Common myeloid progenitor, CD34-positive (primary cell): ENCODE results near the gene SUPT6H. TPM values are rescaled to one million over a fixed set of nuclear protein-coding genes. Genes with fewer than 3 reads are reported as not detected.

ENCODE experiments used
- CTCF ChIA-PET: fragments of 350-600 bp; sonication (Branson Sonifier 250); formaldehyde crosslinking; loops from one replicate; lab custom pipeline; 2021; ENCODE audit warnings: antibody characterized with exemption; lab: Charles Lee
- POLR2A ChIA-PET: fragments of 350-600 bp; sonication (Branson Sonifier 250); formaldehyde crosslinking; loops from one replicate; lab custom pipeline; 2021; ENCODE audit warnings: antibody characterized with exemption; lab: Charles Lee
- DNase-seq, 3 donors: peaks; one replicate each; pipeline versions ENCODE4 v3.0.0 to v3.0.0-alpha.2; 2013
- H3K27ac ChIP-seq, 2 experiments: 1 replicate in 1 of 2; 2 replicates in 1 of 2; pipeline ENCODE4 v1.7.0; 2013; ENCODE audit warnings: inconsistent platforms in 2 of 2, low read length in 2 of 2, mild to moderate bottlenecking in 2 of 2, low read depth in 1 of 2, moderate library complexity in 1 of 2; ENCODE audit not compliant: severe bottlenecking in 2 of 2, insufficient read depth in 1 of 2, poor library complexity in 1 of 2
- H3K27me3 ChIP-seq, 5 experiments: replicated peaks in 2 of 5; 1 replicate in 3 of 5; 2 replicates in 2 of 5; pipeline versions ENCODE4 v1.6.1 to v1.7.0; 2013; ENCODE audit warnings: low read length in 4 of 5, mild to moderate bottlenecking in 2 of 5, moderate library complexity in 2 of 5, inconsistent platforms in 1 of 5; ENCODE audit not compliant: insufficient read depth in 5 of 5, control insufficient read depth in 4 of 5
- H3K36me3 ChIP-seq, 4 experiments: 1 replicate in 2 of 4; 2 replicates in 2 of 4; pipeline versions ENCODE4 v1.6.1 to v1.7.0; 2013; ENCODE audit warnings: low read length in 3 of 4, control low read depth in 1 of 4, mild to moderate bottlenecking in 1 of 4; ENCODE audit not compliant: control insufficient read depth in 4 of 4, insufficient read depth in 4 of 4
- H3K4me1 ChIP-seq, 4 experiments: 1 replicate in 3 of 4; 2 replicates in 1 of 4; pipeline versions ENCODE4 v1.6.1 to v1.7.1; 2013; ENCODE audit warnings: low read length in 3 of 4, mild to moderate bottlenecking in 3 of 4, control low read depth in 1 of 4, inconsistent platforms in 1 of 4, moderate library complexity in 1 of 4; ENCODE audit not compliant: control insufficient read depth in 4 of 4, insufficient read depth in 4 of 4; ENCODE audit errors: control extremely low read depth in 1 of 4
- H3K4me3 ChIP-seq, 7 experiments: 1 replicate in 4 of 7; 2 replicates in 3 of 7; pipeline versions ENCODE4 v1.5.1 to v1.7.0; 2013; ENCODE audit warnings: mild to moderate bottlenecking in 7 of 7, low read length in 6 of 7, moderate library complexity in 6 of 7, inconsistent platforms in 2 of 7, low read depth in 2 of 7, control low read depth in 1 of 7; ENCODE audit not compliant: insufficient read depth in 4 of 7, control insufficient read depth in 1 of 7; ENCODE audit errors: extremely low read depth in 1 of 7
- H3K9me3 ChIP-seq, 5 experiments: 1 replicate in 4 of 5; 2 replicates in 1 of 5; pipeline versions ENCODE4 v1.6.1 to v1.7.1; 2013; ENCODE audit warnings: low read length in 4 of 5, mild to moderate bottlenecking in 2 of 5, inconsistent platforms in 1 of 5, low read depth in 1 of 5, moderate library complexity in 1 of 5; ENCODE audit not compliant: control insufficient read depth in 4 of 5, insufficient read depth in 2 of 5; ENCODE audit errors: control extremely low read depth in 1 of 5
- WGBS: methylation state at CpG from one replicate; pipeline ENCODE4 v1.1.5; 2013; ENCODE audit not compliant: insufficient coverage; 5-methylcytosine and 5-hydroxymethylcytosine counted together
- polyA plus RNA-seq: library from polyadenylated mRNA; unstranded; fragments of 120-200 nt; gene quantifications from one replicate; pipeline ENCODE4 v1.2.1, GENCODE V29; 2013

SUPT6H gene
- polyA plus RNA-seq: 51.7 TPM

DNA sequence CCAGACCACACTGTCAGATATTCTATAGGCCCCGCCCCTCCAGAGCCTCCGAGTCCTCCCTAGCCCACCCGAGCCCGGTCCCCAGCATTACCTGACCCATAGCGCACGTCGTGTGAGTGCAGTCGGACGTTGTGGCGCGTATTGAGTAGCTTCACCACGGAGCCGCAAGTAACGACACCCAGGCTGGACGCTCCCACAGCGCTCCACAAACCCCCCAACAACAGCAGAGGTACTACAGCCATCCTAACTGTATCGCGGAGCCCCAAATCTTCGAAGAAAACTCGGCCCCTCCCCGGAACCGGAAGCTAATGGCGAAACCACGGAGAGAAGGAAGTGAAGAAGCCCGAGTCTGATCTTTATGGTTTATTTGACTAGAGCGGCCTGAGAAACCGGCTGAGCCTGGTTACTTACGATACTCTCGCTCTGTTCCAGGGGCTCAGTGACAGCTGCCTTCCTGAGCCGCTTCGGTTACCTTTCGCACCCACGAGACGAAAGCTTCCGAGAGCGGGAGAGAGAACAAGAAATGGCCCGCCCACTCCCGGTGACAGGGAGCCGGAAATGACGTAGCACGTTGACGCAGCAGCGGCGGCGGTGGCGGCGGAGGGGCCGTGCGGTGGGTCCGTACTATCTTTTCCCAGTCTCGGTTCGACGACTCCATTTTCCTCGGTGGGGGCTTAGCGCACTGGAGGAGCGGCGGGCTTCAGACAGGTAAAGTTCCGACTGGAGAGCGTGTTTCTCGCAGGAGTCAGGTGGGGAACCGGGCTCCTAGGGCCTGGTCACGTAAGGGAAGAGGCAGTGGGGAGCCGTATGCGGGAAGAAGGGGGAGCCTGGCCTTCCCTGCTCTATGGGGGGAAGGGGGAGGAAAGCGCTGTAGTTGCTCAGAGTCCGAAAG, at the start of gene SUPT6H, which contains the start of gene SDF2:
TSS of gene SUPT6H (plus strand) at position 571 of the 892 bp plus-strand sequence. CDS start 11,197 bp downstream, outside the sequence.
TSS of gene SDF2 (minus strand) at position 272 of the 892 bp plus-strand sequence. CDS start at position 242, 30 bp downstream.
- 0% methylated on average over 61 of the region's 66 CpGs for WGBS
- peaks cover 2 to 38% (median 10%) of the 10 kb centered on the region in 4 experiments for H3K36me3 ChIP-seq
- H3K4me3 ChIP-seq: peak within 1 kb of the TSS; percentile 90 to 100 (median 96)

DNA sequence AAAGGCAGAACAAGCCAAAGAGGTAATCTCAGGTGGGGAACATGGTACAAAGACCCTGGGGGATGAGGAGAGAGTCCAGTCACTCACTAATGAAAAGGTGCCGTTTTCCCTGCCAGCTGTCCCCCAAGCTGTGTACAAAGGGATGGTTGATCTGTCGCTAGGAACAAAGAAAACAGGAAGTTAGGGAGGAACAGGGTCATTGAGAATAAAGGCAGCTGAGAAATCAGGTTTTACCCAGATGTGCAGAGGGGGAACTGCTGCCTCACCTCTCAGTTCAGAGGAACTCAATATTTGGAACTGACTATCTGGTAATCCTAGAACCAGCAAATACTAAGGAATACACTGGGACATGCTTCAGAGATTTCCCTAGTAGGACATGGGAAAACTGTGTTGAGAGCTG, 49.5 kb upstream of the SUPT6H start:
- Histone ChIP-seq H3K36me3 (peaks cover 23 to 88% (median 48%) of the 10 kb centered on the region in 4 experiments), H3K9me3 (no peaks in the 10 kb centered on the region), H3K27me3 (no peaks in the 10 kb centered on the region), H3K4me1 (peaks cover 11 to 30% (median 26%) of the 10 kb centered on the region in 4 experiments), H3K27ac (no peak overlapping the region), H3K4me3 (no peak overlapping the region)
- WGBS: 17% methylated on average over 1 of the region's 2 CpGs
- CTCF ChIA-PET: interaction anchor here (1.0 to 4.1 kb wide), 12 partner anchors 9 to 117 kb away, joined by 3 to 32 read pairs (median 5); no protein-coding TSS in a partner anchor
- POLR2A ChIA-PET: interaction anchor here (1.0 kb wide), 1 partner anchor 13 kb away, joined by 4 read pairs; no protein-coding TSS in a partner anchor
- DNase-seq: peak in 2 of 3 donors; percentile 31 to 34

More for the DNA sequence above, at the start of gene SUPT6H, which contains the start of gene SDF2:
- Histone ChIP-seq H3K9me3 (no peaks in the 10 kb centered on the region), H3K27me3 (no peaks in the 10 kb centered on the region), H3K4me1 (peaks cover 7 to 23% (median 19%) of the 10 kb centered on the region in 4 experiments), H3K27ac (peak within 1 kb of the TSS; percentile 99 to 100)
- ChIA-PET POLR2A (interaction anchor here (0.6 to 4.5 kb wide), 9 partner anchors 9 to 478 kb away, joined by 3 to 31 read pairs (median 5); partner anchors contain the start of genes BLTP2, PROCA1 and RPL23A), CTCF (interaction anchor here (0.7 to 4.5 kb wide), 11 partner anchors 11 to 92 kb away, joined by 3 to 41 read pairs (median 3); partner anchors contain the start of gene BLTP2)
- peak; percentile 94 to 97 (median 97) for DNase-seq

GRCh38 chr17:28612936-28613872, 48.8 kb upstream of the SUPT6H start:
- Histone ChIP-seq H3K36me3 (peaks cover 24 to 84% (median 50%) of the 10 kb centered on the region in 4 experiments), H3K4me1 (peaks cover 11 to 30% (median 26%) of the 10 kb centered on the region in 4 experiments), H3K27me3 (no peaks in the 10 kb centered on the region), H3K9me3 (no peaks in the 10 kb centered on the region), H3K27ac (no peak overlapping the region), H3K4me3 (peak overlapping the region in 1 of 7 experiments; percentile 31)
- ChIA-PET CTCF (interaction anchor here (1.0 to 4.1 kb wide), 13 partner anchors 8 to 117 kb away, joined by 3 to 32 read pairs (median 5); no protein-coding TSS in a partner anchor), POLR2A (interaction anchor here (1.0 kb wide), 1 partner anchor 14 kb away, joined by 4 read pairs; no protein-coding TSS in a partner anchor)
- WGBS: 93% methylated on average over 3 of the region's 6 CpGs
- peak; percentile 15 to 48 (median 31) for DNase-seq

DNA sequence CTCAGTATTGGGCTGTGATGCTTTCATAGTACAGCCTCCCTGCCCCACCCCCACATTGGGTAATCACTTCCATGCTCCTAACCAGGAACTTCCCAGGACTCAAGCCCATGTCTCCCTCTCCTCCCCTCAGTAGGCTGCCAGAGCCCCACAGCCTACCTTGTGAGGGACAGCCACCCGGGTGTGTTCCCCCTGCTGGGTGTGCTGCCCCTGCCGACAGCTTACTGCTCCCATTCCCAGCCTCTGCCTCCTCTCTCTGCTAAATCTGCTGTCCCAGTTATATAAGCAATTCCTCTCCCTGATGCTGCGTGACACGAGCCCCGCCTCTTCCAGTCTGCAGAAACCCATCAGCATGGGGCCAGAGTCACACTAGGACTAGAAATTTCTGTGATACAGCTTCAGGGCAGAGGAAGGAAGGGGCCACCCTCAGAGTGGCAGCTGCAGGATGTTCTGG, 48.0 kb upstream of the SUPT6H start, which contains the start of gene RSKR:
TSS of gene RSKR (minus strand) at position 255 of the 451 bp plus-strand sequence. CDS start at position 231, 24 bp downstream.
- Histone ChIP-seq H3K4me1 (peaks cover 11 to 30% (median 26%) of the 10 kb centered on the region in 4 experiments), H3K27ac (no peak within 1 kb of the TSS), H3K27me3 (no peaks in the 10 kb centered on the region), H3K36me3 (peaks cover 29 to 90% (median 55%) of the 10 kb centered on the region in 4 experiments), H3K9me3 (no peaks in the 10 kb centered on the region), H3K4me3 (peak within 1 kb of the TSS in 3 of 7 experiments; percentile 4 to 31 (median 21))
- ChIA-PET POLR2A (interaction anchor here (0.5 kb wide), 1 partner anchor 179 kb away, joined by 6 read pairs; no protein-coding TSS in a partner anchor), CTCF (interaction anchor here (0.8 to 4.1 kb wide), 6 partner anchors 10 to 118 kb away, joined by 3 to 32 read pairs (median 7); no protein-coding TSS in a partner anchor)
- WGBS: 16% methylated on average over 2 of the region's 5 CpGs
- DNase-seq: peak; percentile 31 to 84 (median 78)

DNA sequence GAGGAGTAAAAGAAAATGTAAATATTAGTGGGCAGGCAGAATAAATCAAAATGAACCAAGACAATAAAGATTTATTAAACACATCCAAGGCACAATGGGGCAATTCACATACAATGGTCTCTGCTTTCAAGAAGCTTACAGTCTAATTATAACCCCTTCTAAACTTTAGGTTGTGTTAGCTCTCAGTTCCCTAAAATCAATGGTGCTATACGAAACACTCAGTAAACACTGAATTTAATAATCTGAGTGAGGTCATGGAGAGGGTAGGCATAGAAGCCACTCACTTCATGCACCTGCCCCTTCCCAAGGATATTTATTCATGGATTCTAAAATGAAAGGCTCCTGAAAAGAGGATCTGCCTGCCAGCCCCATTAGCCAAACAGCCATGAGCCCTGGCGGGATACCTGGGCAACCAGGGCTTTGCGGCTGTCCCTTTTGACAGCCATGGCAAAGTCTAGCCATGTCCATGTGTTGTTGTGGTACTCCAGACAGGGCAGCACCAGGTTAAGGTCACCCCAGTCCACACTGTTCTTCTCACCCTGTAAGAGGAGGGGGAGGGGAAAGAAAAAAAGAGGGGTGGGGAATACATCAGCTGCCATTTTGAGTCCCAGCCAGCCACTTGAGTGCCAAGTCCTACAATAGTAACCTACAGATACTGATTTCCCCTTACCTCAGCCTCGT, 46.6 kb upstream of the SUPT6H start:
- peaks cover 35 to 96% (median 63%) of the 10 kb centered on the region in 4 experiments for H3K36me3 ChIP-seq
- no peaks in the 10 kb centered on the region for H3K9me3 ChIP-seq
- ChIA-PET CTCF (interaction anchor here (0.9 to 1.0 kb wide), 2 partner anchors 25 to 66 kb away, joined by 3 to 4 read pairs; no protein-coding TSS in a partner anchor), POLR2A (interaction anchor here (0.6 kb wide), 1 partner anchor 15 kb away, joined by 7 read pairs; no protein-coding TSS in a partner anchor)
- 100% methylated on average over 3 of the region's 4 CpGs for WGBS
- H3K4me1 ChIP-seq: peaks cover 11 to 30% (median 26%) of the 10 kb centered on the region in 4 experiments
- H3K27ac ChIP-seq: no peak overlapping the region
- no peak overlapping the region for H3K4me3 ChIP-seq
- DNase-seq: no peak
- H3K27me3 ChIP-seq: no peaks in the 10 kb centered on the region
